HepG2 (cell line): ENCODE measurements around the gene NFATC4. TPM values are rescaled to one million over a fixed set of nuclear protein-coding genes. Genes with fewer than 3 reads are reported as not detected.

Experiments
- ATAD3A ChIP-seq: sonication (generic); formaldehyde crosslinking; IDR thresholded peaks from 2 replicates; pipeline ENCODE4 v1.4.0; 2020; ENCODE audit warnings: missing genetic modification reagents
- IKZF1 ChIP-seq: fragments of 450-650 bp; IDR thresholded peaks from 2 replicates; pipeline ENCODE4 v1.7.1; 2016
- KLF6 ChIP-seq: IDR thresholded peaks from 2 replicates; pipeline ENCODE4 v1.8.0; 2016; ENCODE audit warnings: missing biosample characterization, missing genetic modification reagents
- MBD4 ChIP-seq: IDR thresholded peaks from 2 replicates; pipeline ENCODE4 v1.6.1; 2012; ENCODE audit warnings: low read length, inconsistent platforms, borderline replicate concordance
- NFYB ChIP-seq: sonication (generic); formaldehyde crosslinking; IDR thresholded peaks from 2 replicates; pipeline ENCODE4 v1.4.0; 2020; ENCODE audit warnings: missing genetic modification reagents
- RBAK ChIP-seq: sonication (generic); formaldehyde crosslinking; IDR thresholded peaks from 2 replicates; pipeline ENCODE4 v1.5.1; 2020; ENCODE audit warnings: mild to moderate bottlenecking, missing genetic modification reagents
- RFX5 ChIP-seq: IDR thresholded peaks from 2 replicates; pipeline ENCODE4 v1.6.1; 2011; ENCODE audit warnings: low read depth, low read length, improper control_type of control experiment
- YEATS2 ChIP-seq: sonication (generic); formaldehyde crosslinking; IDR thresholded peaks from 2 replicates; pipeline ENCODE4 v1.4.0; 2020; ENCODE audit warnings: missing genetic modification reagents, borderline replicate concordance
- ZMYM3 ChIP-seq: sonication (generic); formaldehyde crosslinking; IDR thresholded peaks from 2 replicates; pipeline ENCODE4 v1.5.1; 2020; ENCODE audit warnings: mild to moderate bottlenecking, missing genetic modification reagents
- ZNF230 ChIP-seq: sonication (generic); formaldehyde crosslinking; IDR thresholded peaks from 2 replicates; pipeline ENCODE4 v1.4.0; 2020; ENCODE audit warnings: mild to moderate bottlenecking, missing genetic modification reagents
- polyA plus RNA-seq, 8 experiments: library from polyadenylated mRNA; depleted of rRNA in 3 of 8; stranded (reverse) in 7 of 8; unstranded in 1 of 8; fragments of >200 nt; fragmentation: Illumina TruSeq in 4 of 8; extraction: Trizol in 4 of 8; gene quantifications; 2 replicates each; pipeline versions ENCODE4 v1.2.1 to v1.2.3, GENCODE V29; 2011 to 2016; ENCODE audit warnings: low read depth in 4 of 8, missing spikeins in 1 of 8, mixed read lengths in 1 of 8; ENCODE audit not compliant: insufficient read depth in 1 of 8
- total RNA-seq, 5 experiments: library from RNA; depleted of rRNA; stranded (reverse); fragments of >200 nt; fragmentation: Illumina TruSeq; extraction: Trizol; gene quantifications; 2 replicates each; pipeline ENCODE4 v1.2.3, GENCODE V29; 2016; ENCODE audit warnings: low read depth in 1 of 5
- TF ChIP-seq, protein P1 (sequence below): sonication (generic); formaldehyde crosslinking; IDR thresholded peaks from 2 replicates; pipeline ENCODE4 v1.4.0; 2020; ENCODE audit warnings: mild to moderate bottlenecking, missing genetic modification reagents
- TF ChIP-seq, protein P2 (sequence below): sonication (generic); formaldehyde crosslinking; IDR thresholded peaks from 2 replicates; pipeline ENCODE4 v1.9.0; 2021; ENCODE audit warnings: missing genetic modification reagents, borderline replicate concordance
- TF ChIP-seq, protein P3 (sequence below): sonication (generic); formaldehyde crosslinking; IDR thresholded peaks from 2 replicates; pipeline ENCODE4 v1.5.0; 2020; ENCODE audit warnings: mild to moderate bottlenecking, missing genetic modification reagents
- TF ChIP-seq, protein P4 (sequence below): IDR thresholded peaks from 2 replicates; pipeline ENCODE4 v1.6.1; 2016; ENCODE audit warnings: low read depth, control low read depth
- TF ChIP-seq, protein P5 (sequence below), 2 experiments: sonication (generic) in 1 of 2; formaldehyde crosslinking in 1 of 2; IDR thresholded peaks; 2 replicates each; pipeline versions ENCODE4 v1.6.1 to v1.9.0; 2014 to 2022; ENCODE audit warnings: antibody characterized with exemption in 1 of 2, borderline replicate concordance in 1 of 2, inconsistent platforms in 1 of 2, low read depth in 1 of 2, missing genetic modification reagents in 1 of 2

NFATC4 gene
- total and polyA plus RNA-seq, 2 of the 13 experiments (the other 11 are each of a cell fraction or from before 2014, with no cell fraction given), result 0.04 to 0.15 TPM

DNA sequence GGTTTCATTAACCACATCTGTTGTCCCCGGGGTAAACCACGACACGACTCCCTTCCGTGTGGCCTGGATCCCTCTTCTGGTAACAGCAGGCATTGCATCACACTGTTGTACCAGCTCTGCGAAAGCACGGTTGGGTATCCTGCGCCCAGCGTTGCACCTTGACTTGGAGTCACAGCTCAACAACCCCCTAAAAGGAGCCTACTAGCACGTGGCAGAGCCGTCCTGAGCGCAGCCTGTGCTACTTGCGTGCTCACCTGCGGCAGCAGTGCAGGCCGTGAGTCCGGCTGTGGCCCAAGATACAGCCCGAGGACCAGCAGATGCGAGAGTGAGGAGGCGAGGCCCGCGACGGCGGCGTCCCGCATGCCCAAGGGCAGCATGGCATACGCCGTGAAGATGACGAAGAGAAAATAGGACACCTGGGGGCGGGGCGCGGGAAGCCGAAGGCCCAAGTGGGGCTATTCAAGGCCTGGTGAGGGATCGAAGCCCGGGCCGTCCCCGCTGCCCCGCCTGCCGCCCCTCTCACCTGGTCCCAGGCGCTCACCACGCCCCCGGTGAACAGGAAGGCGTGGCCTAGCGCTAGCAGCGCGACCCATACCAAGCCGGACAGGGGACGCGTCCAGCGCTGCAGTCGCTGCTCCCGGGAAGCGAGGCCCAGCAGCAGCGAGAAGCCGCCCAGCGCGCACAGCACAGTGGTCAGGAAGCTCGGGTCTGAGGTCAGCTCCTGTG, 35.6 kb upstream of the NFATC4 start (continued):
- TF ChIP-seq, protein P1, sequence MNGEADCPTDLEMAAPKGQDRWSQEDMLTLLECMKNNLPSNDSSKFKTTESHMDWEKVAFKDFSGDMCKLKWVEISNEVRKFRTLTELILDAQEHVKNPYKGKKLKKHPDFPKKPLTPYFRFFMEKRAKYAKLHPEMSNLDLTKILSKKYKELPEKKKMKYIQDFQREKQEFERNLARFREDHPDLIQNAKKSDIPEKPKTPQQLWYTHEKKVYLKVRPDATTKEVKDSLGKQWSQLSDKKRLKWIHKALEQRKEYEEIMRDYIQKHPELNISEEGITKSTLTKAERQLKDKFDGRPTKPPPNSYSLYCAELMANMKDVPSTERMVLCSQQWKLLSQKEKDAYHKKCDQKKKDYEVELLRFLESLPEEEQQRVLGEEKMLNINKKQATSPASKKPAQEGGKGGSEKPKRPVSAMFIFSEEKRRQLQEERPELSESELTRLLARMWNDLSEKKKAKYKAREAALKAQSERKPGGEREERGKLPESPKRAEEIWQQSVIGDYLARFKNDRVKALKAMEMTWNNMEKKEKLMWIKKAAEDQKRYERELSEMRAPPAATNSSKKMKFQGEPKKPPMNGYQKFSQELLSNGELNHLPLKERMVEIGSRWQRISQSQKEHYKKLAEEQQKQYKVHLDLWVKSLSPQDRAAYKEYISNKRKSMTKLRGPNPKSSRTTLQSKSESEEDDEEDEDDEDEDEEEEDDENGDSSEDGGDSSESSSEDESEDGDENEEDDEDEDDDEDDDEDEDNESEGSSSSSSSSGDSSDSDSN, result peak; percentile 79
- TF ChIP-seq, protein P2, sequence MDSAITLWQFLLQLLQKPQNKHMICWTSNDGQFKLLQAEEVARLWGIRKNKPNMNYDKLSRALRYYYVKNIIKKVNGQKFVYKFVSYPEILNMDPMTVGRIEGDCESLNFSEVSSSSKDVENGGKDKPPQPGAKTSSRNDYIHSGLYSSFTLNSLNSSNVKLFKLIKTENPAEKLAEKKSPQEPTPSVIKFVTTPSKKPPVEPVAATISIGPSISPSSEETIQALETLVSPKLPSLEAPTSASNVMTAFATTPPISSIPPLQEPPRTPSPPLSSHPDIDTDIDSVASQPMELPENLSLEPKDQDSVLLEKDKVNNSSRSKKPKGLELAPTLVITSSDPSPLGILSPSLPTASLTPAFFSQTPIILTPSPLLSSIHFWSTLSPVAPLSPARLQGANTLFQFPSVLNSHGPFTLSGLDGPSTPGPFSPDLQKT (CRISPR knock-in tag), result 0 out of 2 replicates have a peak, but pooled peaks have one; percentile 77
- TF ChIP-seq KLF6 (CRISPR knock-in tag), result peak; percentile 93; the same call in 1 of the 2 replicates
- TF ChIP-seq ZMYM3, result peak; percentile 72
- TF ChIP-seq RFX5, result no peak
- TF ChIP-seq YEATS2 (CRISPR knock-in tag), result peak; percentile 87; the same call in 1 of the 2 replicates
- TF ChIP-seq, protein P3, sequence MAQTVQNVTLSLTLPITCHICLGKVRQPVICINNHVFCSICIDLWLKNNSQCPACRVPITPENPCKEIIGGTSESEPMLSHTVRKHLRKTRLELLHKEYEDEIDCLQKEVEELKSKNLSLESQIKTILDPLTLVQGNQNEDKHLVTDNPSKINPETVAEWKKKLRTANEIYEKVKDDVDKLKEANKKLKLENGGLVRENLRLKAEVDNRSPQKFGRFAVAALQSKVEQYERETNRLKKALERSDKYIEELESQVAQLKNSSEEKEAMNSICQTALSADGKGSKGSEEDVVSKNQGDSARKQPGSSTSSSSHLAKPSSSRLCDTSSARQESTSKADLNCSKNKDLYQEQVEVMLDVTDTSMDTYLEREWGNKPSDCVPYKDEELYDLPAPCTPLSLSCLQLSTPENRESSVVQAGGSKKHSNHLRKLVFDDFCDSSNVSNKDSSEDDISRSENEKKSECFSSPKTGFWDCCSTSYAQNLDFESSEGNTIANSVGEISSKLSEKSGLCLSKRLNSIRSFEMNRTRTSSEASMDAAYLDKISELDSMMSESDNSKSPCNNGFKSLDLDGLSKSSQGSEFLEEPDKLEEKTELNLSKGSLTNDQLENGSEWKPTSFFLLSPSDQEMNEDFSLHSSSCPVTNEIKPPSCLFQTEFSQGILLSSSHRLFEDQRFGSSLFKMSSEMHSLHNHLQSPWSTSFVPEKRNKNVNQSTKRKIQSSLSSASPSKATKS (CRISPR knock-in tag), result no peak
- TF ChIP-seq, protein P4, sequence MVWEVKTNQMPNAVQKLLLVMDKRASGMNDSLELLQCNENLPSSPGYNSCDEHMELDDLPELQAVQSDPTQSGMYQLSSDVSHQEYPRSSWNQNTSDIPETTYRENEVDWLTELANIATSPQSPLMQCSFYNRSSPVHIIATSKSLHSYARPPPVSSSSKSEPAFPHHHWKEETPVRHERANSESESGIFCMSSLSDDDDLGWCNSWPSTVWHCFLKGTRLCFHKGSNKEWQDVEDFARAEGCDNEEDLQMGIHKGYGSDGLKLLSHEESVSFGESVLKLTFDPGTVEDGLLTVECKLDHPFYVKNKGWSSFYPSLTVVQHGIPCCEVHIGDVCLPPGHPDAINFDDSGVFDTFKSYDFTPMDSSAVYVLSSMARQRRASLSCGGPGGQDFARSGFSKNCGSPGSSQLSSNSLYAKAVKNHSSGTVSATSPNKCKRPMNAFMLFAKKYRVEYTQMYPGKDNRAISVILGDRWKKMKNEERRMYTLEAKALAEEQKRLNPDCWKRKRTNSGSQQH, result peak; percentile 42; the same call in 1 of the 2 replicates
- no peak for TF ChIP-seq MBD4
- no peak for TF ChIP-seq NFYB (CRISPR knock-in tag)
- peak; percentile 80; the same call in 1 of the 2 replicates for TF ChIP-seq RBAK
- peak; percentile 85 for TF ChIP-seq ATAD3A (CRISPR knock-in tag)
- TF ChIP-seq ZNF230 (CRISPR knock-in tag), result peak; percentile 98
- TF ChIP-seq IKZF1, result no peak
- TF ChIP-seq, protein P5, sequence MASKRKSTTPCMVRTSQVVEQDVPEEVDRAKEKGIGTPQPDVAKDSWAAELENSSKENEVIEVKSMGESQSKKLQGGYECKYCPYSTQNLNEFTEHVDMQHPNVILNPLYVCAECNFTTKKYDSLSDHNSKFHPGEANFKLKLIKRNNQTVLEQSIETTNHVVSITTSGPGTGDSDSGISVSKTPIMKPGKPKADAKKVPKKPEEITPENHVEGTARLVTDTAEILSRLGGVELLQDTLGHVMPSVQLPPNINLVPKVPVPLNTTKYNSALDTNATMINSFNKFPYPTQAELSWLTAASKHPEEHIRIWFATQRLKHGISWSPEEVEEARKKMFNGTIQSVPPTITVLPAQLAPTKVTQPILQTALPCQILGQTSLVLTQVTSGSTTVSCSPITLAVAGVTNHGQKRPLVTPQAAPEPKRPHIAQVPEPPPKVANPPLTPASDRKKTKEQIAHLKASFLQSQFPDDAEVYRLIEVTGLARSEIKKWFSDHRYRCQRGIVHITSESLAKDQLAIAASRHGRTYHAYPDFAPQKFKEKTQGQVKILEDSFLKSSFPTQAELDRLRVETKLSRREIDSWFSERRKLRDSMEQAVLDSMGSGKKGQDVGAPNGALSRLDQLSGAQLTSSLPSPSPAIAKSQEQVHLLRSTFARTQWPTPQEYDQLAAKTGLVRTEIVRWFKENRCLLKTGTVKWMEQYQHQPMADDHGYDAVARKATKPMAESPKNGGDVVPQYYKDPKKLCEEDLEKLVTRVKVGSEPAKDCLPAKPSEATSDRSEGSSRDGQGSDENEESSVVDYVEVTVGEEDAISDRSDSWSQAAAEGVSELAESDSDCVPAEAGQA (IDR thresholded peaks at IDR 0.05; ENCODE audit: low read depth), result peak; percentile 22; the same call in 1 of the 2 replicates
- TF ChIP-seq, protein P5 (CRISPR knock-in tag; IDR thresholded peaks at IDR 0.05; ENCODE audit: borderline replicate concordance), result no peak
